ENCODE data around the gene AMELX.
A peak's percentile ranks its signal among the peaks of the same experiment; 100 is the strongest.

AMELX gene

DNA sequence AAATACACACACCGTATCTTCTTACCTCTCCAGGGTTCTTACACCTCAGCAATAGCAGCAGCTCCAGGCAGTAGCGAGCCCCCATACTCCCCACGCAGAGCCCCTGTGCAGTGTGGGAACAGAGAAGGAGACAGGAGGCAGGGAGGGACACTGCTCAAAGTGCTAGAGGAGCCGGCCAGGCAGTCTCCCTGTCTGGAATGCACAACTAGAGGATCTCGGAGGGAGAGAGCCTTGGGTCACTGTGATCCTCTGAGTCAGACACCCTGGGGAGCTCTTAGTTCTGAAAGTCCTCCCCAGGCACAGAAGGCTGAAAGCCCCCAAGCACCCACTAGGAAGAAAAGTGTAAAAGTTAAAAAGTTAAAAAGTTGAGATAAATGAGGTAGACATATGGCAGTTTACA is 16.0 kb downstream of the AMELX start:
- DNase-seq (ENCODE audit: low read depth) = peak; percentile 23

DNA sequence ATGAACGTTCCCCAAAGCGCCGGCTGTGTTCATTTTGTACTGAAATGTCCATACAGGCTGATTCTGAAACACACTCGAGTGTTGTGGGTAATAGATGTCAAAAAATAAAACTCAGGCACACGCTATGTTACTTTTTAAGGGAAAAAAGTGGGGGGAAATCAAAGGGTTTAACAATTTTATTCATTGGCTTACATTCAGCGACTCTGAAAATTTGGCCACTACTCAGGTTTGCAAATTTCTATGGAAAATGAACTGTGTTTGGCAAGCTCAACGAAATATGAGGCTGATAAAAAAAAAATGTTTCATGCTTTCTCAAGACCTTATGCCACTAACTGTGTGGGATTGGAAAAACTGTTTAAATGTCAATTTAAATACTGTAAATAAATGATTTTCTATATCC is 18.5 kb downstream of the AMELX start:
- no peak for DNase-seq (ENCODE audit: low read depth)

DNA sequence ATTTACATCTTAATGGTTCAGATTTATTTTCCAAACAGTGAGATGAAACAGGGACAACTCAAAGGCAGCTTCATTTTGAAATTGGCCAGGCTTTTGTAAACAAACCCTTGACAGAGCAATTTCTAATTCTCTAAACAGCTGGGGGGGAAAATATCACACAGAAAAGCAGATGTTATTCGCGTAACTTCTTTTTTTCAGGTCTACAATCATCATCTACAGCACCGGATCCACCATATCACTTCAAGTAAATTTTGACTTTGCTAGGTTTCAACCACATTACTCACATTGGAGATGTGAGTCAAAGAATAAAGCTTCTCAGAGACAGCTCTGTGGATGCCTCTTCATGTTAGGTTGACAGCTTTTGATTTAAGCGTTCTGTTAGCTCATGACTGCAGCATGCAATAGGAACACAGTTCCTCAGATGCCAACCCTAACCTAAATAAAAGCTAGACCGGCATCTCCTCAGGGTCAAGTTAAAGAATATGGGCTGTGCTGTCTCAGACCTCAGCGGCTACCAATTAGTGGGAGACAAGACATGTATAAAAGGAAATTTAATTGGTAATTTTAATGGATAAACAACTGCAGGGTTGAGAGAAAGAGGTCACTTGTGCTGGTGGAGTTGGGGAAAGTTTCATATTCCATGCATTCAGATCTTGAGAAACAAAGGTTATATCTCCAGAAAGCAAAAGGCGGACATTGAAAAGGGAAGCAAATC is 26.8 kb downstream of the AMELX start:
- no peak for DNase-seq (ENCODE audit: low read depth)

DNA sequence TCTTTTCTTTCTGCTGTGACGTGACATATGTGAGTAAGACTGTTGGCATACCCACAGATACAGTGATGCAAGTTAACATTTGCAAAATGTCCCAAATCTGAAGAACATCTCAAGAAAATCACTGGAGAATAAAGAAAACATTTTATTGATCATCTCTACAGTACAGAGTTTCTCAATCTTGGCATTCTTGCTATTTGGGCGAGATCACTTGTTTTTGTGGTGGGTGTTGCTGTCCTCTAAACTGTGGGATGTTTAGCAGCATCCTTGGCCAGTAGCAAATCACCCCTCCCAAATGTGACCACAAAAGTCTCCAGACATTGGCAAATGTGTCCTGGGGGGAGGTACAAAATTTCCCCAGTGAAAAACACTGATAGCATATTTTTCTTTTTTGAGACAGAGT is 28.8 kb downstream of the AMELX start:
- no peak for DNase-seq (ENCODE audit: low read depth)

DNA sequence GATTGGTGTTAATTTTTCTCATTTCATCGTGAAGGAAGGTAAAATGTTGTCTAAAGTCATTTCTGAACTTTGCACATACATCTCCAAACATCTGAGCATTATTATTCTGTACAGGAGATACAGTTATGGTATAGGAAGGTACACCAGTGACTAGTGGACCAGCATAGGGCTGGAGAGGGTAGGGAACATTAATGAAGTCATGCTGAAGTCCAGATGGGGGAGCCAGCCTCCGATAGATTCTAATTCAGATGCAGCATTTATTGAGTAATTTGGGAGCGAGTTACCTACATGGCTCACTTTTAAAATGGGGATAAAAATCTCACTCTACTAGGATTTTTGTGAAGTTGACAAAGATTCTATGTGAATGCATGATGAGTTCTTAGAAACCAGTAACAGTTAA is 34.9 kb downstream of the AMELX start:
- DNase-seq (ENCODE audit: low read depth) = no peak

DNA sequence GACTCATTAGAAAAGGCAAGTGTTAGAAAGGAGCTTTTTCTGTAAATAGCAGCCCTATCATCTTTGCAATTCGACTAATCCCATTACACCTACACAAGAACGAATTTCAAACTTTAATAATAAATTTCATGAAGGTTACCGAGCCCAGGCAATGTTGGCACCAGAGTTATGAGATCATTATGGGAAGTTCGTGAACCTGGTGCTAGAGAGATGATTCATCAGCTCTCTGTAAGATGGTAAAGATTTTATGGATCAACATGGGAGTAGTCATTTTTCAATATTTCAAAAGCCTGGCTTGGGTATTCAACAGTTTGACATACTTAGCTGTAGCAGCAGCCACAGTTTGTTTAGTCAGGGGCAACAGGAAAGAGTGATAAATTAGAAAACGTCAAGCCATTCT is 35.8 kb downstream of the AMELX start:
- peak; percentile 66 for DNase-seq (ENCODE audit: low read depth)

DNA sequence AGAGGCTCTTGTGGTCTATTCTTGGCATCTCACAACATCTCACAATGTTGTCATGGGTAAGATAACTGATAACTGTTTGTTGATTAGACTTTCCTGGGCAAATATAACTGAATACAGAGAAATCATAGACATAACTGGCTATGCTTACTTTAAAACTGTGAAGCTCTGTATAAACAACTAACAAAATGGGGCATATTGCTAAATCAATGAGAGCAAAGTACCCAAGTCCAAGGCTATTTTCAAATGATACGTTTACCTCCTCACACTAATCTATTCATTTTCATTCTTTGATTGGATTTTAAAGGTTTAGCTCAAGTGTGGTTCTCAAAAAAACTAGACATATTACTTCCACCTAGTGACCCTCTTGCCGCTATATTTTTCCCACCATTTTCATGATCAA is 38.6 kb downstream of the AMELX start:
- DNase-seq (ENCODE audit: low read depth) = no peak

DNA sequence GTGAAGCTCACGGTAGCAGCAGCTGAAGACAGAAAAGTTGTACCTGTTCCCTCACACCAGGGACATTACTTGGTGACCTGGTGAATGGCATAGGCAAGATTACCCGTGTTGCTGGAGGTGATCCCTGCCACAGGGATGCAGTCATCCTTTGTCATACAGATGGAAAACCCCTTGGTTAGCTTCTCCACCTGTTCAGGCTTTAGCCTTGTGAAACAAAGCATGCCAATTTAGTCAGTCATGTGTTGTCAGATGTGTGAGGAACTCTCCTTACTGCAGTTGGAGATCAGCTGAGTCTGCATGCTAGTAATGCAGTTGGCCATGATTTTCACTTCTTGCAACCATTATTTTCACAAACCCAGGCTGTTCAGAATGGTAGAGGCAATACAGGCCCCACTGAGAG is 41.0 kb downstream of the AMELX start:
- DNase-seq (ENCODE audit: low read depth) = peak; percentile 17

DNA sequence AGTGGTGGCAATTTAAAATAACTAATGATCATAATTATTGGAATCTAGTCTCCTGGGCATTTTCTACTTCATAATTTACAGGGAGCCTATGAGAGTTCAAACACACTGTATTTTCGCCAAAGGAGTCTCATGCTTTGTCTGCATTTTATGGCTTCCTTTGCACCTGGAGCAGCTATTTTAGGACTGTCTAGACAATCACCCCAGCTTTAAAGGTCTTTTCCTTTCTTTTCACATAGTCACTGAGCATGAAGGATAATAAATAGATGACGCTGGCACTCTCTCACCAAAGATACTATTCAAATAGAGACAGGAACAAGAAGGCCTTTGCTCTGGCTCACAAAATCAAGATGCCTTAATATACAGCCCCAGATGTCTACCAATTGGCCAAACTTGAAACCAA is 43.0 kb downstream of the AMELX start:
- no peak for DNase-seq (ENCODE audit: low read depth)

DNA sequence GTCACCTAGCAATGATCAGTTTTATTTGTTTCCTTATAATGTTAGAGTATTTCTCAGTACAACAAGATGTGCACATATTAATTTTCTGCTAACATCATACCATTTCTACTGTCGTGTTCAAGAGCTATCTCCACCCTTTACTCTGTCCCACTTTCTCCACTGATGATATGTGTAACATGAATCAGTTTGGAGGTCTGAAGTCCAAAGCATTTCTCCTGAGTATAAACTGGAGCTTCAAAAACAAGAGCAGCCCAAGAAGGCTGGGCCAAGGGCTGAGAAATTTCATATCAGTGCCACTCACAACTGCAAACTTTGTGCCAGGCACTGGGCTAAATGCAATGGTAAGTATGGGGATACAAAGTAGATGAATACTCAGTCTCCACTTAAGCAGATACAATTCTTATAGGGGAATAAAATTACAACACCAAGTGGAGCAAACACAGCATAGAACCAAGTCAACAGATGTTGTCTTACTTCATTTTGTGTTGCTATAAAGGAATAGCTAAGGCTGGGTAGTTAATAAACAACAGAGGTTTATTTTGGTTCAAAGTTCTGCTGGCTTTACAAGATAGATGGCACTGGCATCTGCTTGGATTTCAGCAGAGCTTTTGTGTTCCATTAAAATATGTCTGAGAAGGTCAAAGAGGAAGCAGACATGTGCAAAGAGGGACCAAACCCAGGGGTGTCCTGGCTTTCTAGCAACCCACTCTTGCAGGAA is 44.2 kb downstream of the AMELX start:
- DNase-seq (ENCODE audit: low read depth) = no peak

DNA sequence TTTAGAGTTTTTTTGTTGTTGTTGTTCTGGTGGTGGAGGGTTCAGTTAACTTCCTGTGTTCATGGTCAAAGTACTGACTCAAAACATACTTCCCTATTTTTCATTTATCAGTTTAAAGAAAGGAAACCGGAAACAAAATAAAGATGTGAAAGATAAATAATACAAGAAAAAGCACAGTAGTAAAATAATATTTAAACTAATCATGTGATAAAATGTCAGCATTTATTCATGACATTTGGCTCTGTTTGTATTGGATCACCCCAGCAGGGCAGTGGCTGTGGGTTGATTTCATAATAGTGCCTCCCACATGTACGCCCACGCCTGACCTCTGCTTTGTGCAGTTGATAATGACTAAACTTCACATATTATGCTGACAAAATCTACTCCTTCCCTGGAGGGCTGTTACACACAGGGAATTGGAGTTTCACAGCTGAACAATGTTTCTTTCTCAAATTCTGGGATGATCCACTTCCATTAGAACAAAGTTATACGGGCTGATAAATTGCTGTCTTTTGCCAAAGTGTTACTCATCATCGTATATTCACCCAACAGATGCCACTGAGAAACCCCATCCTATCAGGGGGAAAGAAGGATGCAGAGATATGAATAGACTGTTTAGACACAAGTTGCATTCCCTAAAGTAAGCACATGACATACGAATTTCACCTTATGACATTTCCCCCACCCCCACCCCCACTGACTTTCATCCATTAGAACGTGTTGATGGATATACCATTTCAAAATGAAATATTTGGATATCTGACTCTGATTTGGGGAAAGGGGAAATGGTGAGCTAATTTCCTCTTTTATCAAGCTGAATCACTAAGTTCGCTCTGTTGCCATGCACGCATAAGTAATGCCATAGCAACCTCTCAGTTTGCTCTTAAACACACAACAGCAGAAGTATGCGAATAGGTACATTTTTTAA is 48.3 kb downstream of the AMELX start:
- DNase-seq (ENCODE audit: low read depth) = peak; percentile 80

DNA sequence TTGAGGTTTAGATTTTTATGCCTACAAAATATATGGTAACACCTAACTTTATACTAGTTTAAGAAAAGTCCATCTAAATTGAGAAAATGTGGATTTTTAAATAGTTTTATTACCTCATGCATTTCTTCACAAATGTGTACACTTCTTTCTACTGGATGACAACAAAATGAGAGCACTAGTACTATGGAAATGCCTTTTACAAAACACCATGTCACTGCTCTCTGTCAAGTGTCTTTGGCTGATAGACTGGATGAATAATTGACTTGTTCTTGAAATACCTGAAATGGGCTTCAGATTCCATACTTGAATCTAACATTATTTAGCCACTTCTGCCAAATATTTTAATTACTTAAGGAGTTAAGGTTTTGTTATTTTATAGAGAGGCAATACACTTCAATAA is 49.5 kb downstream of the AMELX start:
- no peak for DNase-seq (ENCODE audit: low read depth)

DNA sequence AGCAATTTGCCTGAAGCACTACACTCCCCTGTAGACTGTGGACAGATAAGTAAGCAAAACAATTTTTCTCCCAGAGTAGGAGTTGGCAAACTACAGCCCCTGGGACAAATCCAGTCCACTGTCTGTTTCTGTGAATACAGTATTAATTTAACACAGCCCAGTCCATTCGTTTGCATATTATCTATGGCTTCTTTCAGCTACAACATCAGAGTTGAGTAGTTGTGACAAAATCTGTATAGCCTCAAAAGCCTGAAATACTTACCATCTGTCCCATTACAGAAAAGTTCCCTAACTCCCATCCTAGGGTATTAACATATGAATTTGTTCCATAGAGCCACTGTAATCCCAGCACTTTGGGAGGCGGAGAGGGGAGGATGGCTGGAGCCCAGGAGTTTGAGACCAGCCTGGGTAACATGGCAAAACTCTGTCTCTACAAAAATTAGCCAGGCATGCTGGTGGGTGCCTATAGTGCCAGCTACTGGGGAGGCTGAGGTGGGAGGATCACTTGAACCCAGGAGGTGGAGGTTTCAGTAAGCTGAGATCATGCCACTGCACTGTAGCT is 53.0 kb downstream of the AMELX start:
- no peak for DNase-seq (ENCODE audit: low read depth)

DNA sequence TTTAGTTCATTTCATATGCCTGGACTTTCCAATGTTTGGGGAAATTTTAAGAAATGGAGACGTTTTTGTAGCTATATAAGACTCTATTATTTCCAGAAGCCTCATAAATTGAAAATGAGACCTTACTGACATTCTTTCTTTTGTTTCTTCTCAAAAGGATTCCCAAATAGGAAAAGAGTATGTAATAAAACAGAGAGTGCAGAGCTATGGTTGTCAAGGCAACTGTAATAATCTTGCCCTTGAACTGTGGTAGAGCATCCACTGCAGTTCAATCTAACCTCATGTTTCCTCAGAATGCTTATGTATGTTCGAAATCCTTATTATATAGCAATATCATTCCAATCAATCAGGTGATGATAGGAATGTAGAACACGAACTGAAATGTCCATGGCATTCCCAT is 54.1 kb downstream of the AMELX start:
- DNase-seq (ENCODE audit: low read depth) = no peak

DNA sequence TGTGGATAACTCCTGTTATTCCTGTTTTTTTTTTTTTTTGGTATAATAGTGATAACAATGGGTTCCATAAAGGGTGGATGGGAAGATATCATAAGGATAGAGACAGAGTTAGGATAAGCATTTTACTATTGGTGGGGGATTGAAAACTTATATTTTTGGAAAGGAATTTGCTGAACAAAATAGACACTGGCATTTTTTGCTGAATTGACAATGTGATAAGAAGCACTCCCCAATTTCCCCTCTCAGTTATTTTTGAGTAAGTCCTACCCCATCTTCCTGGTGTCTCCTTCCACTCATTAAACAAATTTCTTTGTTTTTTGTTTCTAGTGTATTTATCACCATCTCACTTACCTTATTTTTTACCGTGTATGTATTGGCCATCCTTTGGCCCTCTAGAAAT is 55.8 kb downstream of the AMELX start:
- no peak for DNase-seq (ENCODE audit: low read depth)

DNA sequence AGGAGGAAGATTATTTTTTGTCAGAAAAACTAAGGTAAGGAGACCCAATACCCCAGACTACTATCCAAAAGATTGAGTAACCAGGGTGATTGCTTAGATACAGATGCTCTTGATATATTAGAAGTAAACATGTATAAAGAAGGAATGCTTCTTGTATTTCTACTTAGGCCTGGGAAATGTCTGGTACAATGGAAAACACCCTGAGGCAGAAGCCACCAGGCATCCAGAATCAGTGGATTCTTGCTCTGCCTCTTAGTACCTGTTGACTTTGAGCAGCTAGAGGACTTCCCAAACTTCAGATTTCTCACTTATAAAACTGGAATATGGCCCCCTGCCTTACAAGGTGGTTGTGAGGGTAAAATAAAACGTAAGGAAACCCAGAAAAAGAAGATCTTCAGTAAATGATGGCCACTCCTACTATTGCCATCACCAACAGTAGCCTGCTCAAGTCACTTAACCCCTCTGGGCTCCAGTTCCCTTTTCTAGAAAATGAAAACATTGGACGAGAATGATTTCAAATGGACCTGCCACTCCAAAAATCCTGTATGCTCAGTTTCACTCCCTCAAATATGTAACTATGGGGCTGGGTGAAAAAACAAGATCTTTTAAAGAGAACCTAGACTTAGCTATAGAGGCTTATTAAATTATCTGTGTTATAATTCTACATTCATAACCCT is 56.6 kb downstream of the AMELX start:
- no peak for DNase-seq (ENCODE audit: low read depth)
